Right lobe of liver (tissue), 6 donors: ENCODE measurements around the gene BLOC1S6. TPM values are rescaled to one million over a fixed set of nuclear protein-coding genes. Genes with fewer than 3 reads are reported as not detected.

Source experiments
- ATAC-seq, 4 donors: fragments of 200-7000 bp; cut with Tn5 transposase; one replicate each; pipeline ENCODE4 v1.9.1; 2020; ENCODE audit warnings: mild to moderate bottlenecking in 4 of 4, moderate library complexity in 4 of 4
- DNase-seq, 3 donors: peaks; one replicate each; pipeline ENCODE4 v3.0.0-alpha.2; 2020
- H3K27ac ChIP-seq, 3 donors: fragments of 200-600 bp; one replicate each; pipeline ENCODE4 v1.8.0; 2022
- H3K27me3 ChIP-seq, 2 donors: fragments of 200-600 bp; one replicate each; pipeline ENCODE4 v1.8.0; 2022
- H3K36me3 ChIP-seq, 4 donors: fragments of 200-600 bp; sonication (generic) in 1 of 4; one replicate each; pipeline versions ENCODE4 v1.5.1 to v1.8.0; 2017 to 2022; ENCODE audit warnings: control low read depth in 1 of 4
- H3K4me1 ChIP-seq, 4 donors: fragments of 200-600 bp; sonication (generic) in 1 of 4; one replicate each; pipeline versions ENCODE4 v1.5.1 to v1.8.0; 2017 to 2022; ENCODE audit warnings: control low read depth in 1 of 4
- H3K4me3 ChIP-seq, 3 donors: fragments of 200-600 bp; one replicate each; pipeline ENCODE4 v1.8.0; 2022
- H3K9me3 ChIP-seq, 4 donors: fragments of 200-600 bp; sonication (generic) in 1 of 4; one replicate each; pipeline versions ENCODE4 v1.5.1 to v1.8.0; 2017 to 2022; ENCODE audit warnings: control low read depth in 1 of 4
- CTCF ChIP-seq, 4 donors: fragments of 200-600 bp in 3 of 4; fragments of 450-650 bp in 1 of 4; IDR thresholded peaks; one replicate each; pipeline versions ENCODE4 v1.5.1 to v1.8.0; 2016 to 2022; ENCODE audit warnings: antibody characterized with exemption in 4 of 4, mild to moderate bottlenecking in 2 of 4
- POLR2A ChIP-seq: fragments of 450-650 bp; IDR thresholded peaks from one replicate; pipeline ENCODE4 v1.6.1; 2017; ENCODE audit warnings: antibody characterized with exemption, mild to moderate bottlenecking
- WGBS: methylation state at CpG from one replicate; pipeline ENCODE4 v1.1.6; 2018; ENCODE audit warnings: low coverage, low lambda C conversion rate; ENCODE audit not compliant: insufficient coverage; ENCODE audit errors: missing lambda C conversion rate; 5-methylcytosine and 5-hydroxymethylcytosine counted together
- intact Hi-C, 2 donors: fragments of 100-400 bp; cut with DNase I; formaldehyde crosslinking; loops; one replicate each; pipeline versions ENCODE4 v1.11.2 to v1.14.1; 2022
- total RNA-seq, 6 experiments: library from RNA; depleted of rRNA in 2 of 6; stranded (reverse); fragments of >200 nt in 2 of 6; fragmentation: NEBNext Ultra II Directional in 3 of 6; extraction: Animal tissue kit (Norgen Biotek cat#: 25700) in 3 of 6; gene quantifications; one replicate each; pipeline versions ENCODE4 v1.1.0 to v1.2.4, GENCODE V29; 2016 to 2023
- donor health status: DM: no; HTN: yes; CAD: no.
- donor health status: DM: no; HTN: no; CAD: no.
- donor health status: DM: no; HTN: no; CAD: no.
- donor health status: DM: no; HTN: yes; CAD: no.
- donor health status: DM: no; HTN: yes; CAD: no.

The BLOC1S6 gene
- total RNA-seq, 6 experiments from 2014 or later: 15.9 to 33.7 (median 24.3) TPM

- ATAC-seq: no peak
Measured at GRCh38 chr15:45603881-45604280, 16.7 kb downstream of the BLOC1S6 start.

GRCh38 chr15:45604326-45604725 is 17.1 kb downstream of the BLOC1S6 start:
- 86% methylated on average over 1 of the region's 1 CpG for WGBS

More at GRCh38 chr15:45603881-45604280, 16.7 kb downstream of the BLOC1S6 start:
- Histone ChIP-seq H3K4me3 (no peak overlapping the region), H3K4me1 (no peaks in the 10 kb centered on the region), H3K27ac (no peak overlapping the region), H3K36me3 (peaks cover 0 to 16% (median 3%) of the 10 kb centered on the region in 4 donors), H3K9me3 (no peaks in the 10 kb centered on the region), H3K27me3 (no peaks in the 10 kb centered on the region)
- intact Hi-C loops: no loop called here
- no peak for TF ChIP-seq POLR2A
- no peak for TF ChIP-seq CTCF (IDR thresholded peaks at IDR 0.05)
- no peak for DNase-seq
- 77% methylated on average over 3 of the region's 3 CpGs for WGBS

GRCh38 chr15:45606413-45606812 is 19.2 kb downstream of the BLOC1S6 start:
- TF ChIP-seq CTCF (IDR thresholded peaks at IDR 0.05): no peak
- TF ChIP-seq POLR2A: no peak
- H3K27me3 ChIP-seq: no peaks in the 10 kb centered on the region
- WGBS: 75% methylated on average over 3 of the region's 3 CpGs
- no peak for ATAC-seq
- intact Hi-C loops: no loop called here
- peaks cover 0 to 16% (median 3%) of the 10 kb centered on the region in 4 donors for H3K36me3 ChIP-seq
- H3K27ac ChIP-seq: no peak overlapping the region
- no peaks in the 10 kb centered on the region for H3K4me1 ChIP-seq
- no peak for DNase-seq
- no peaks in the 10 kb centered on the region for H3K9me3 ChIP-seq
- no peak overlapping the region for H3K4me3 ChIP-seq

More at GRCh38 chr15:45604326-45604725, 17.1 kb downstream of the BLOC1S6 start:
- no peak for TF ChIP-seq POLR2A
- DNase-seq: no peak
- Histone ChIP-seq H3K27ac (no peak overlapping the region), H3K4me1 (no peaks in the 10 kb centered on the region), H3K27me3 (no peaks in the 10 kb centered on the region), H3K36me3 (peaks cover 0 to 16% (median 3%) of the 10 kb centered on the region in 4 donors), H3K9me3 (no peaks in the 10 kb centered on the region), H3K4me3 (no peak overlapping the region)
- peak in 2 of 4 donors; percentile 27 to 33 for ATAC-seq
- intact Hi-C loops: no loop called here

- ATAC-seq (no peak), DNase-seq (no peak)
- intact Hi-C loops: no loop called here
- no peaks in the 10 kb centered on the region for H3K4me1 ChIP-seq
- WGBS: 89% methylated on average over 1 of the region's 1 CpG
- no peak overlapping the region for H3K4me3 ChIP-seq
- H3K36me3 ChIP-seq: peaks cover 0 to 16% (median 3%) of the 10 kb centered on the region in 4 donors
- H3K27me3 ChIP-seq: no peaks in the 10 kb centered on the region
- H3K9me3 ChIP-seq: no peaks in the 10 kb centered on the region
- no peak for TF ChIP-seq POLR2A
- no peak for TF ChIP-seq CTCF (IDR thresholded peaks at IDR 0.05)
- no peak overlapping the region for H3K27ac ChIP-seq
Measured at GRCh38 chr15:45606841-45607240, 19.7 kb downstream of the BLOC1S6 start.

GRCh38 chr15:45611305-45611704 is 24.1 kb downstream of the BLOC1S6 start:
- H3K4me1 ChIP-seq: no peaks in the 10 kb centered on the region
- no peak overlapping the region for H3K27ac ChIP-seq
- H3K36me3 ChIP-seq: peaks cover 0 to 11% (median under 1%) of the 10 kb centered on the region in 4 donors
- H3K4me3 ChIP-seq: no peak overlapping the region
- intact Hi-C loops: loop anchor here in 1 of 2 donors (10.0 kb wide), 1 partner anchor 147 kb away; no protein-coding TSS in a partner anchor
- no peaks in the 10 kb centered on the region for H3K27me3 ChIP-seq
- WGBS: 10% methylated on average over 4 of the region's 4 CpGs
- peak in 1 of 4 donors; percentile 46 for ATAC-seq
- DNase-seq: no peak
- H3K9me3 ChIP-seq: no peaks in the 10 kb centered on the region
- TF ChIP-seq CTCF (IDR thresholded peaks at IDR 0.05) (peak; percentile 27 to 44 (median 36)), POLR2A (no peak)
